DMS 273 (cell line): ENCODE results near the gene ZNF142.
A peak's percentile ranks its signal among the peaks of the same experiment; 100 is the strongest.

Experiments
- DNase-seq: peaks from one replicate; lab custom pipeline; 2025; ENCODE audit not compliant: unreplicated experiment; lab: John Stamatoyannopoulos, UW

The ZNF142 gene

GRCh38 chr2:218659258-218659987 lies at the start of gene ZNF142, which contains the start of gene BCS1L:
Gene ZNF142 (minus strand): TSS chr2:218659623. CDS start chr2:218656429, 3,194 bp downstream.
Gene BCS1L (plus strand): TSS chr2:218659683. CDS start chr2:218660988, 1,305 bp downstream.
- peak; percentile 97 for DNase-seq

DNA sequence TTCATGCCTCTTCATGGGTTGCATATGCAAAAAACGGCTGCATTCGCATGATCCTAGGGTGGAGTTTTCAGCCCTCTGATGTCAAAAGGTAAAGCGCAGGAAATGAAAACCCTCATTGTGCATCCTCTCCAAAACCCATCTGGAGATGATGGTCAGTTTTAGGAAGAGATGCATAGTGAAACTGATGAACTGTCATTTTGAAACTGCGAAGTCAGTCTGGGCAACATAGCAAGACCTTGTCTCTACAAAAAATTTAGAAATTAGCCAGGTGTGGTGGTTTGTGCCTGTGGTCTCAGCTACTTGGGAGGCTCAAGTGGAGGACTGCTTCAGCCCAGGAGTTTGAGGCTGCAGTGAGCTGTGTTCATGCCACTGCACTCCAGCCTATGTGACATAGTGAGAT lies 48.7 kb upstream of the ZNF142 start:
- no peak for DNase-seq

DNA sequence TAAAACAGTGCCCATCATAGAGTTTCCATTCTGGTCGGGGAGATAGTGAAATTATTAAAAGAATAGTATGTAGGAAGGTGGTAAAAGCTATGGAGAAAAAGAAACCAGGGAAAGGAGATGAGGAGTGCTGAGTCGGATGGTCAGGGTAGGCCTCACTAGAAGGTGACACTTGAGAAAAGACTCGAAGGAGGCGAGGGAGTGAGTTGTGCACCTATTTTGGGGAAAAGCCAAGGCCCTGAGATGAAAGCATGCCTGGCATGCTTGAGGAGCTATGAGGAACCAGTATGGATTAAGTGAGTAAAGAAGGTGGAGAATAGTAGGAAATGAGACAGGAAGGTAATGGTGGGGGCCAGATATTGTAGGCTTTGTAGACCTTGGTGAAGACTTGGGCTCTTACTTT lies 43.9 kb upstream of the ZNF142 start:
- DNase-seq: no peak

DNA sequence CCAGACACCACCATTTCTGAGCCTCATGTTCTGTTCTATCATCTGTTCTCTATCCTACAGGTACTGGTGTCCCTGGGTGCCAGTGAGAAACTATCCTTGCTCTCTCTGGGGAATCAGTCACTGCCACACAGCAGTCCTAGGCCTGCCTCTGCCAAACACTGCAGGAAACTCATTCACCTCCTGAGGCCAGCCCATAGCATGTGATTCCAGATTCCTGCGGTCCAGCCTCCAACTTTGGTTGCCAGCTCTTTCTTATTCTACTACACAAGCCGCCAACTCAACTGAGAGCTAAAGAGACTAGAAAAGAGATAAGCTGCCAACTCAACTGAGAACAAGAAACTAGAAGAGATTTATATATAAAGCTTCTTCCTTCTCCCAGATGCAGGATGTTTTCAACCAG lies 42.4 kb upstream of the ZNF142 start:
- DNase-seq: no peak

DNA sequence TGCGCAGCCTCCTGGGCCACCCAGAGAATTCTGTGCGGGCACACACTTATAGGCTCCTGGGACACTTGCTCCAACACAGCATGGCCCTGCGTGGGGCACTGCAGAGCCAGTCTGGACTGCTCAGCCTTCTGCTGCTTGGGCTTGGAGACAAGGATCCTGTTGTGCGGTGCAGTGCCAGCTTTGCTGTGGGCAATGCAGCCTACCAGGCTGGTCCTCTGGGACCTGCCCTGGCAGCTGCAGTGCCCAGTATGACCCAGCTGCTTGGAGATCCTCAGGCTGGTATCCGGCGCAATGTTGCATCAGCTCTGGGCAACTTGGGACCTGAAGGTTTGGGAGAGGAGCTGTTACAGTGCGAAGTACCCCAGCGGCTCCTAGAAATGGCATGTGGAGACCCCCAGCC lies 39.5 kb upstream of the ZNF142 start:
- no peak for DNase-seq

DNA sequence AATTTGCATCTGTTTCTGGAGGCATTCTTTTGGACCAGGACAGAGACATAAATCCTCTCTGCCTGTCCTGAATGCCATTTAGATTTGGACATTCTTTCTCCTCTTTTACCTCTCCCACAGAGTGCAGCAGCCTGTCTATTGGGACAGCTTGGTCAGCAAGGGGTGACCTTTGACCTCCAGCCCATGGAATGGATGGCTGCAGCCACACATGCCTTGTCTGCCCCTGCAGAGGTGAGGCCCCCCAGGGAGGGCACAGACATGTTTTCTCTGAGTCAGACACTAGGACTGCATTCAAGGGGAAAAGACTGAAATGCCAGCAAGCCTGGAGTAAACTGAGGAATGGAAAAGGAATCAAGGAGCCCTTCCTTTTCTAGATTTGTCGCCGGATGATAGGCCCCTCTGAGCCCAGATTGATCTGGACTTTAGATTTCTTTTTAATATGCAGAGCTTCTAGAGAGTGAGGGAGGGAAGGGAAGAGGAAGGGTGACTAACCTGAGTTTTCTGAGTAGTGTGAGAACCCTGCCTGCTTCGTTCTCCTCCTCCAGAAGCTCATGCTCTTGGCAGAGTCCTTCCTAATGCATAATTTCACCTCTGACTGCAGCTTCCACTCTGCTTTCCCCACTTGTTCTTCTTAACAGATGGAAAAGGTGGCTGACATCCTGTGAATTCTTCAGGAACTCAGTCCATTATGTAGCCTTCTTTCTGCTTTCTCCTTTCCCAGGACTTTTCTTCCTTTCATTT lies 35.2 kb upstream of the ZNF142 start:
- no peak for DNase-seq

- DNase-seq: no peak
Measured at GRCh38 chr2:218691234-218691633, 31.8 kb upstream of the ZNF142 start.

DNA sequence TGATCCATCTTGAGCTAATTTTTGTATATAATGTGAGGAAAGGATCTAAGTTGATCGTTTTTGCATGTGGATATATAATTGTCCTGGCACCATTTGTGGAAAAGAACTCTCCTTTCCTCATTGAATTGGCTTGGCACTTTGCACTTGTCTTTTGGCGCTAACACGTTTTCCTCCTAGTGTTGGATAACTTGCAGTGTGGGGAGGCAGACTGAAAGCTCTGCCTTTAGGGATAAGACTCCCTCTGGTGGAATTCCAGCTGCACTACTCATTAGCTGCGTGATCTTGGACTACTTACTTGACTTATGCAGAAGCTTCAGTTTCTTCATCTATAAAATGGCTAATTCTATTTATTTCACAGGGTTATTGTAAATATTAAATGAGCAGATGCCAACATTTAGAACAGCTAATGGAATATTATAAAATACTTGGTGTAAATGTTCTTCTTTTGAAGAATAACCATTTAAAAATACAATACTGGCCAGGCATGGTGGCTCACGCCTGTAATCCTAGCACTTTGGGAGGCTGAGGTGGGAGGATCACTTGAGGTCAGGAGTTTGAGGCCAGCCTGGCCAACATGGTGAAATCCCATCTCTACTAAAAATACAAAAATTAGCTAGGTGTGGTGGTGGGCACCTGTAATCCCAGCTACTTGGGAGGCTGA lies 28.1 kb upstream of the ZNF142 start:
- peak; percentile 92 for DNase-seq

- DNase-seq: no peak
Measured at GRCh38 chr2:218680061-218680460, 20.6 kb upstream of the ZNF142 start.

DNA sequence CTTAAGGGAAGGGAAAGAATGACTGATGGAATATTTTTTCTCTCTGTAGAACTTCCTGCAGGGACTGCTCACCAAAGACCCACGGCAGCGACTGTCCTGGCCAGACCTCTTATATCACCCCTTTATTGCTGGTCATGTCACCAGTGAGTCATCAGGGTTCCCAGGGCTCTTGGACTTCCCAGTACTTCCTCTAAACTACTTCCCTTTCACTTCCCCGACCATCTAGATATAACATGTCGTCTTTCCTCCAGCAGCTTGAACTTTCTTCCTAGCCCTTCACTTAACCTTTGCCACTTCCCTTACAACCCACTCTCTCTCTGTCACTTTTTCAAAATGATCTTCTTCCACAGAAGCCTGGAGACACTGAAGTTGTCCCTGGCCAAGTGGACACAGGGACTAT lies 19.7 kb upstream of the ZNF142 start:
- DNase-seq: no peak

- DNase-seq: peak; percentile 97
Measured at GRCh38 chr2:218671654-218672566, 12.5 kb upstream of the ZNF142 start, which contains the start of the genes RNF25 and STK36. Gene RNF25 (minus strand): TSS chr2:218672002. CDS start chr2:218671970, 32 bp downstream. Gene STK36 (plus strand): TSS chr2:218672086. CDS start chr2:218672830, 744 bp downstream.

DNA sequence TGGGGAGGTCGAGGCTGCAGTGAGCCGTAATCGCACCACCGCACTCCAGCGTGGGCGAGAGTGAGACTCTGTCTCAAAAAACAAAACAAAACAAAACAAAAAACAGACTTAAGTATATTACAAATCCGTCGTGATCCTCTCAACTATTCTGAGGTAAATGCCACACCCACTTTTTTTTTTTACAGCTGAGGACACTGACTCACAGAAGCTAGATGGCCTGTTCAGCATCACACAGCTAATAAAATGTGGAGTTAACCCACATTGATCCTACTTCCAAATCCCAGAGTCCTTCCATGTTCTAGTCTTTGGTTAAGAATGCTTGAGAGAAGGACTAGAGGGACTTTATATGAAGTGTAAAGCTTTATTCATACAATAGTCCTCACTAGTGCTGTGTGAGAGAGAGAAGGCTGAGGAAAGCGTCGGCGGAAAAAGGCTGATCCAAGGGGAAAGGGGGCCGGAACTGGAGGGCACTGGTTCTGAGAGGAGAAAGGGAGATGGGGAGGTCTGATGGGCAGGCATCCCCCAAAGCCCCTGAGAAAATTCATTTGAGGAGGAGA lies 11.8 kb upstream of the ZNF142 start:
- peak; percentile 30 for DNase-seq

- DNase-seq: no peak
Measured at GRCh38 chr2:218664653-218665052, 5.2 kb upstream of the ZNF142 start.

GRCh38 chr2:218663901-218664300 lies 4.5 kb upstream of the ZNF142 start:
- no peak for DNase-seq

- DNase-seq: no peak
Measured at GRCh38 chr2:218662827-218663226, 3.4 kb upstream of the ZNF142 start.

GRCh38 chr2:218662377-218662776 lies 3.0 kb upstream of the ZNF142 start:
- DNase-seq: no peak

DNA sequence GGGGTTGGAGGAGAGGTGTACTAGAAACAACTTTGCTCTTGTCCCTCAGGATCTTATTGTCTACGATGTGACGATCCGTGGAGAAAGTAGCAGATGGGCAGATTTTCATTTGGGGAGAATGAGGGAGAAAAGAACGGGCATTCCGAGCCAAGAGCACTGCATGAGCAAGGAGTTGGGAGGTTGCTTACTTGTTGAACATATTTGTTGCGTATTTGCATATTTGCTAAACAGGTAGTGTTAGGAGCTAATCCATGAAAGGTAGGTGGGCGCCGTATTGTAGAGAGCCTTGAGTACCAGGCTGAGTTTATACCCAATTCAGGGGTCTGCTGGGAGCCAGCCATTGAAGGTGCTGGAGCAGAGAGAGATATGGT lies 550 bp upstream of the ZNF142 start:
- DNase-seq: no peak

DNA sequence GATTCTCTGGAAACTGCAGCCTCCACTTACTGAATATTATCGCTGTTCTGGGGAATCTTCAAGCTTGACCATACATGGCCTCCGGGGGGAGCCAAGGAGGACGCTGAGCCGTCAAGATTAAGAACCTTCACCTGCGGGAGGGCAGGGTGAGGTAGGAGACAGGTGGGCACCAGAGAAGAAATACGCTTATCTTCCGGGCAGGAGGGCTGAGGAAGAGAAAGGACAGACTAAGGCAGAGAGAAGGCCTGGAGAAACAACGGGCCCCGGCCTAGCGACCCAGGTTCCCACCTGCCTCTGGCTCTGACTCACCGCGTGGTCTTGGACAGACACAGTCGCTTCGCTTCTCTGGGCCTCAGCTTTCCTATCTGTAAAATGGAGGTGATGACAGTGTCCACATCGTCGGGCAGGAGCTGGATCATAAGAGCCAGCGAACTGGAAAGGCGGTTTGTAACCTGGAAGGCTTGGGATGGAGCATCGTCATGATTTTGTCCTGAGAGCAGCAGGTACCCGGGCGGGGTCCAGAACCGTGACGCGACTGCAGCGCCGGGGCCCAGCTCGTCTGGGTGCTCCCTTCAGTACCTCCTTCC lies 659 bp downstream of the ZNF142 start:
- peak; percentile 72 for DNase-seq

GRCh38 chr2:218655751-218656150 lies 3.7 kb downstream of the ZNF142 start:
- no peak for DNase-seq

GRCh38 chr2:218648787-218649100 lies 10.7 kb downstream of the ZNF142 start:
- no peak for DNase-seq
